Thyroid gland (tissue), 4 donors: ENCODE measurements around the gene MCCD1.

ENCODE experiments used
- CTCF ChIP-seq, 6 experiments: fragments of 200-600 bp in 3 of 6; fragments of 450-650 bp in 3 of 6; sonication (generic) in 3 of 6; IDR thresholded peaks; one replicate each; pipeline ENCODE4 v1.5.1; 2016 to 2019; ENCODE audit warnings: antibody characterized with exemption in 6 of 6, mild to moderate bottlenecking in 2 of 6, inconsistent platforms in 1 of 6, moderate library complexity in 1 of 6
- POLR2A ChIP-seq, 2 donors: fragments of 450-650 bp; IDR thresholded peaks; one replicate each; pipeline ENCODE4 v1.6.1; 2017; ENCODE audit warnings: antibody characterized with exemption in 2 of 2, mild to moderate bottlenecking in 2 of 2, moderate library complexity in 1 of 2

DNA sequence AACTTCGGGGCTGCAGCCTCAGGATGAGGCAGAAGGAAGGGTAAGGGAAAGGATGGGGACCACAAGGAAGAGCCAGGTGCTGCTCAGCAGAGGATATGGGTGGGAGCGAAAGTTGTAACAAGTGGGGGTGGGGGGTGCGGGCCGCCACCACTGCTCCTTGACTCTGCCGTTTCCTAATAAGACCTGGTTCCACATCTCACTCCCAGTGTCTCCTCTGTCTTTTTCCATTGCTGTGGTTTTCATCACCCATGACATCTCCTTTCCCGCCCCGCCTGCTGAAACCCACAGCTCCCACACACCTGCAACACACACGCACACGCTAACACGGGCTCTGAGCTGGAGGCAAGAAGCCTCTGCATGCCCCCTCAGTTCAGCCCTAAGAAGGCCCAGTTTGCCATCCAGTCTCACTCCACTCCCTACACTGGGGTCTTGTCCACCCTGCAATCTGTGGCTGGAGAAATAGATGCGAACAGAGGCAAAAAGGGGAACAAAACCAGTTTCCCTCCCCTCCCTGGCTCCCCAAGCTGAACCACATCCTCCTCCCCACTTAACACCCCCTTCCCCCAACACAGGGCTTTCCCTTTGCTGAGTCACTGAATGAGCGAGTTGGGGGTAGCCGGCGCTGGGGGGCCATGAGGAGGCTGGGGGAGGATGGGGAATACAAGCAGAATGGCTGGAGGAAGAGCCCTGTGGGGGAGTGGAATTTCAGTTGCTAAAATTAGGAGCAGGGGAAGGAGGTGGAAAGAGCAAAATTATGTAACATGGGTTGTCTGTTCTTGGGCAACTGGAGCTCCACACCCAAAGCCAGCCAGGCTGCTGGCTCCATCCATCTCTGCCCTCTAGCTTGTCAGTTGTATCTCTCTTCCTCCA is 30.1 kb downstream of the MCCD1 start:
- TF ChIP-seq CTCF (IDR thresholded peaks at IDR 0.05), result no peak
- TF ChIP-seq POLR2A (IDR thresholded peaks at IDR 0.05), result no peak
